Heart left ventricle (tissue), 13 donors: Measurements from ENCODE around the gene SORT1.
"Not testable (repeated sequence)": the region's sequence is repeated elsewhere in the genome, so short reads cannot be mapped to it uniquely, and the experiment has no call there.

Experiments
- CTCF ChIP-seq, 12 donors: fragments of 200-600 bp; sonication (generic) in 4 of 12; IDR thresholded peaks; one replicate each; pipeline versions ENCODE4 v1.5.0 to v1.8.0; 2018 to 2022; ENCODE audit warnings: antibody characterized with exemption in 12 of 12, mild to moderate bottlenecking in 5 of 12
- POLR2A ChIP-seq, 2 donors: fragments of 450-650 bp; IDR thresholded peaks; one replicate each; pipeline ENCODE4 v1.6.1; 2017; ENCODE audit warnings: antibody characterized with exemption in 2 of 2, mild to moderate bottlenecking in 2 of 2, moderate library complexity in 2 of 2
- donor health status: ischemic (EF 13 %, LVEDD 7.1; RV severe dilation, severe dysfunction).
- donor health status: DM: no; HTN: yes; CAD: no.
- donor health status: DM: no; HTN: no; CAD: no.
- donor health status: ischemic (EF 25% LVEDD 6.9; RV normal size, moderate dysfunction).
- donor health status: ischemic (EF 25% LVEDD 5.7; RV mildly dilated, moderate dysfunction).
- donor health status: ischemic (EF 35%, LVEDD 5.7; RV mildly dilated, moderate dysfunction).
- donor health status: nonischemic (EF 11% LVEDD 7.7; RV severe dilation, severe dysfunction).
- donor health status: DM: yes; HTN: yes; CAD: no.
- donor health status: PGD.
- donor health status: ischemic (EF 29% LVEDD 5.4; RV normal size, mild dysfunction).
- donor health status: nonischemic (EF 23%, LVEDD 6.1; RV moderate dilation, normal function).

DNA sequence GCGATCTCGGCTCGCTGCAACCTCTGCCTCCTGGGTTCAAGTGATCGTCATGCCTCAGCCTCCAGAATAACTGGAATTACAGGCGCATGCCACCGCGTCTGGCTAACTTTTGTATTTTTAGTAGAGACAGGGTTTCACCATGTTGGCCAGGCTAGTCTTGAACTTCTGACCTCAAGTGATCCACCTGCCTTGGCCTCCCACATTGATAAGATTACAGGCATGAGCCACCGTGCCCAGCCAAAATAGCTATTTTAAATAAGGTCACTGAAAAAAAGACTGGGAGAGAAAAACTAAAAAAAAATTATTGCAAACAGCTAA is 2.5 kb downstream of the SORT1 start:
- not testable (repeated sequence) for TF ChIP-seq CTCF, POLR2A (IDR thresholded peaks at IDR 0.05)
